OCI-M1 (cell line): ENCODE results near the gene NEK8.

ENCODE experiments used
- DNase-seq: peaks from one replicate; lab custom pipeline; 2025; lab: John Stamatoyannopoulos, UW

The NEK8 gene

DNA sequence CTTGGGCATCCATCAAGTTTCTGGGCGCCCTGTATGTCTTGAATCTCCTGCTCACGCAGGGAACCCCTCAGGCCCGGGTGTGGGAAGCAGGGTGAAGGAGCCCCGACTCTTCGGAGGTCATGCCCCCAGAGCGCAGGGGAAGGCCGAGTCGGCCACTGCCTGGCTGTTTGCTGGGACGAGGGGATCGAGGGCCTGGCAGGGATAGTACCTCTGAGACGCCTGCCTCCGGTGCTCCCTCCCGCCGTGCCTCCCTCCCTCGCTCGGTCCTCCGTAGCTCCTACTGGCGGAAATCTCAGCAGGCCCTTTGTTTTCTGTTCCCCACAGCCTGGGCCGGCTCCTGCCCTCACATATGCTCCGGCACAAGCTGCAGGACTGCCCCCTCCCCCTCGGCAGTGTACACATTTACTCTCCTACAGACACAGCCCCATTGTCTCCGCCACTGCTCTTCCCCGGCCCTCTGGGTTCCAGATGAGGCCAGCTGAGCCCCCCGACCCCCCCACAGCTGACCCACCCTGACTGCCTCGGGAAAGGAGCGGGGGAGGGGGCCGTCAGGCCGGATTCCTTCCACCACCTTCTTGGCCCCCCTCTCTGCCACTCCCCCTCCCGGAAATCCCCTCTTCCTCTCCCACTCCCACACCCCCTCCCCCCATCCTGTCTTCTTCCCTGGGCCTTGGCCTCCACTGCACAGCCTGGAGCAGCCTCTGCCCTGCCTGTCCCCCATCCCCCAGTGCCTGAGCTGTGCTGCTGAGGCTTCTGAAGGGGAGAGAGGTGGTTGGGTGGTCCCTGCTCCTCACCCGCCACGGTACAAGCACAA, 16.6 kb downstream of the NEK8 start:
- DNase-seq: peak; percentile 68

- DNase-seq: no peak
Observed at GRCh38 chr17:28745786-28746411, 17.3 kb downstream of the NEK8 start.

GRCh38 chr17:28746611-28747050, 18.0 kb downstream of the NEK8 start:
- no peak for DNase-seq

- no peak for DNase-seq
Observed at GRCh38 chr17:28747051-28747691, 18.6 kb downstream of the NEK8 start.

DNA sequence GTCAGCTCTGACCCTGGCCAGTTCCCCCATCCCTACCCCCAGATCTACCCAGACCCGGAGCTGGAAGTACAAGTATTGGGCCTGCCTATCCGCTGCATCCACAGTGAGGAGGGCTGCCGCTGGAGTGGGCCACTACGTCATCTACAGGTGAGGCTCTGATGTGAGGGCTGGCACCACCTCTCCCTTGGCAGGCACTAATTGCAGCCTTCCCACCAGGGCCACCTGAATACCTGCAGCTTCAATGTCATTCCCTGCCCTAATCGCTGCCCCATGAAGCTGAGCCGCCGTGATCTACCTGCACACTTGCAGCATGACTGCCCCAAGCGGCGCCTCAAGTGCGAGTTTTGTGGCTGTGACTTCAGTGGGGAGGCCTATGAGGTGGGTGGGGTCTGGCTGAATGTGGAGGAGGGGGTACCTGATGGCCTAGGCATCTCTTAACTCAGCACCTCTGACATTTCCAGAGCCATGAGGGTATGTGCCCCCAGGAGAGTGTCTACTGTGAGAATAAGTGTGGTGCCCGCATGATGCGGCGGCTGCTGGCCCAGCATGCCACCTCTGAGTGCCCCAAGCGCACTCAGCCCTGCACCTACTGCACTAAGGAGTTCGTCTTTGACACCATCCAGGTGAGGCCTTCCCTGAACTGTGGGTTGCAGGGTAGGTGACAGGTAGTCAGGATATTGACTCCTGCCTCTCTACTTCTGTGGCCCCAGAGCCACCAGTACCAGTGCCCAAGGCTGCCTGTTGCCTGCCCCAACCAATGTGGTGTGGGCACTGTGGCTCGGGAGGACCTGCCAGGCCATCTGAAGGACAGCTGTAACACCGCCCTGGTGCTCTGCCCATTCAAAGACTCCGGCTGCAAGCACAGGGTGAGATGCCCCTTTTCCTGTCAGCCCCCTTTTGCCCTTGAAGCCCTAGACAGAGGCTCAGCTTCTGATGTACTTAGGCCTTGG, 19.5 kb downstream of the NEK8 start:
- no peak for DNase-seq

DNA sequence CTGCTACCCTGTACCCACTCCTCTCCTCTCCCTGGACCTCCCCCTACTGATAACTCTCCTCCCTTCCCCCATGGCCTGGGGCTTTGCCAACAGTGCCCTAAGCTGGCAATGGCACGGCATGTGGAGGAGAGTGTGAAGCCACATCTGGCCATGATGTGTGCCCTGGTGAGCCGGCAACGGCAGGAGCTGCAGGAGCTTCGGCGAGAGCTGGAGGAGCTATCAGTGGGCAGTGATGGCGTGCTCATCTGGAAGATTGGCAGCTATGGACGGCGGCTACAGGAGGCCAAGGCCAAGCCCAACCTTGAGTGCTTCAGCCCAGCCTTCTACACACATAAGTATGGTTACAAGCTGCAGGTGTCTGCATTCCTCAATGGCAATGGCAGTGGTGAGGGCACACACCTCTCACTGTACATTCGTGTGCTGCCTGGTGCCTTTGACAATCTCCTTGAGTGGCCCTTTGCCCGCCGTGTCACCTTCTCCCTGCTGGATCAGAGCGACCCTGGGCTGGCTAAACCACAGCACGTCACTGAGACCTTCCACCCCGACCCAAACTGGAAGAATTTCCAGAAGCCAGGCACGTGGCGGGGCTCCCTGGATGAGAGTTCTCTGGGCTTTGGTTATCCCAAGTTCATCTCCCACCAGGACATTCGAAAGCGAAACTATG, 20.4 kb downstream of the NEK8 start:
- no peak for DNase-seq

- no peak for DNase-seq
Observed at GRCh38 chr17:28749516-28750177, 21.1 kb downstream of the NEK8 start.

DNA sequence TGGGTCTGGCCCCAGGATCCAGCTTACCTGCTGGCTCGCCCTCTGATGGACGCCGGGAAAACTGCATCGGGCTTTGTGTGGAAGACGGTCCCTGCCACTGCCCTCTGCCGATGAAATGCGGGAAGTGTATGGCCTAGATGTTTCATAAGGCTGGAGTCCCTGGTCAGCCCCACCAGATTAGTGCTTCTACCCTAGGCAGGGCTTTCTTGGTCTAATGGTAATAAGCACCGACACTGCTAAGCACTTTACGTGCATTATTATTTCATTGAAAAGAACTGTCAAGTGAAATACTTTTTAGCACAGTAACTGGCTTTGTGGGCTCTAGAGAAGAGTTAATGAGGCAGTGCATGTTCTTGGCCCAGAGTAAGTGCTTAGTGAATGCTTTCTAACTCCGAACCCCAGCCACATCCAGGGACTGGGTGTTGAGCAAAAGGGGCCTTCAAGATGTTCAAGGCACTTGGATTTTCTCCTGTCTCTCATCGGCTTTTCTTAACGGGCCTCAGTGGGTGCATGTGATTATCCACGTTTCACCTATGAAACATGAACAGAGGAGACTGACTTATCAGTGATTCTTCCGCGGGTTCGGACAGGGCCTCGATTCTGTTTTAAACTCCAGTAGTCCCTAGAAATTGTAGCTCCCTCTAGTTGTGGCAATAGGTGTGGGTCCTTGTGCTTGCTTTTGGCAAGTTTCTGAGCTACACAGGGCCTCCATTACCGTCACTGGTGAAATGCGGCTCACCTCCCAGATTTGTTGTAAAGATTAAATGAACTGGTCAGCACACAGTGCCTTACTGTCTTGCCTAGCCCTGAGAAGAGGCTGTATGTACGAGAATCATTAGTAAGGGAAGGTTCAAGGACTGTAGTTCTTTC, 21.8 kb downstream of the NEK8 start:
- DNase-seq: peak; percentile 98

DNA sequence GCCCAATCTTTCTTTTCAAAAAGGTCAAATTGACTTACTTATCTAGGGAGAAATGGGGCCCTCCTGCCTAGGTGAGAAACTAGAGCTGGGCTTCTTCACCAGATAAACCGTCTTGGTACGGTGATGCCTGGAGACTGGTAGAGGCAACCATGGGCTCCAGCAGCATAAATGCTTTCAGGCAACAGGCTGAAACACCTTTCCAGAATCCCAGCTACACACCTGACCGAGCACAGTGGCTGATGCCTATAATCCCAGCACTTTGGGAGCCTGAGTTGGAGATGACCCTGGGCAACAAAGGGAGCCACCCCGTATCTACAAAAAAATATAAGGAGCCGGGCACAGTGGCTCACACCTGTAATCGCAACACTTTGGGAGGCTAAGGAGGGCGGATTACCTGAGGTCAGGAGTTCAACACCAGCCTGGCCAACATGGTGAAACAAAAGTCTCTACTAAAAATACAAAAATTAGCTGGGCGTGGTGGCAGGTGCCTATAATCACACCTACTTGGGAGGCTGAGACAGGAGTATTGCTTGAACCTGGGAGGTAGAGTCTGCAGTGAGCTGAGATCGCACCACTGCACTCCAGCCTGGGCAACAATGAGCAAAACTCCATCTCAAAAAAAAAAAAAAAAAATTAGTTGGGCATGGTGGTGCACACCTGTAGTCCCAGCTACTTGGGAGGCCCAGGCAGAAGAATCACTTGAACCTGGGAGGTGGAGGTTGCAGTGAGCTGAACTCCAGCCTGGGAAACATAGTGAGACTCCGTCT, 23.2 kb downstream of the NEK8 start:
- DNase-seq: no peak

DNA sequence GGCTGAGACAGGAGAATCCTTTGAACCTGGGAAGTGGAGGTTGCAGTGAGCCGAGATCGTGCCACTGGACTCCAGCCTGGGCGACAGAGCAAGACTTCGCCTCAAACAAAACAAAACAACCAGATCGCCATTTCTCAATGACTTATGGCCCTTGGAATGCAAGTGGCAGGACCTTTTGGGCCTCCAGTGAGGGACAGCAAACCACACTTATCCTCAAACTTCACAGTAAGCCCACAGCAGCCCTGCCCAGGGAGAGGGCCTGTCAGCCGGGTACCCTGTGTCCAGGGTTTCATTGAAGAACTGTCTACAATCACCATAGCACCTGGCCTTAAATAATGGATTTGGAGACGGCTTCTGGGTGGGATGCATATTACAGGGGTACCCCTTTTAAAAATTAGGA, 26.9 kb downstream of the NEK8 start:
- no peak for DNase-seq

- no peak for DNase-seq
Observed at GRCh38 chr17:28756049-28756804, 27.6 kb downstream of the NEK8 start.

DNA sequence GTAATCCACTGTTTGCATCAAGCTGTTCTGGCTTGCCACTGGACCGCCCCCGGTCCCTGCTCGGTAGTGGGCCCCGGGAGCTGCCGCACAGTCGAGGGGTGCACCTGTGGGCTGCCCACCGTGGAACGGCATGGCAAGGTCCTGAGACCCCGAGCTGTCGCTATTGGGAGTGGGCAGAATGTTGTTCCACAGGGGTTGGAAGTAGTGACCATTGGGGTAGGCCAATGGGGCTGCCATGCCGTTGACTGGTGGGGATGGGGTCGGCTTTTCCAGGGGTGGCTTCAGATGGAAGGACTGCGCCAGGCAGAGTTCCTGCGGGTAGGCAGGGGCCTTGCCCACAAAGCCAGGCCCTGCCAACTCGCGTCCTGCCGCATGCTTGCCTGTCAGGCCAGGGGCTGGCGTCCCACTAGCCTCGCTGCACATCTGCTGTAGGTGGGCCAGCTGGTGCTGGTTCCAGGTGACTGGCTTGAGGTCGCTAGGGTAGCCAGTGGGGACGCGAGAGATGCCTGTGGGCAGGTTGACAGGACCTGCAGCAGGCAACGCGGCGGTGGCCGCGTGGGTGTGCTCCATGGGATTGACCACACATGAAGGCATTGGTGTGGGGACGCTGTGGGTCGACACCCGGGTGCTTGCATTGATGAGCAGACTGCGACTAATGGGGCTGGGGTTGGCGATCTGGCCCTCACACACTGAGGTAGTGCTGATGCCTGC, 30.0 kb downstream of the NEK8 start:
- no peak for DNase-seq

- no peak for DNase-seq
Observed at GRCh38 chr17:28759256-28759865, 30.8 kb downstream of the NEK8 start.

DNA sequence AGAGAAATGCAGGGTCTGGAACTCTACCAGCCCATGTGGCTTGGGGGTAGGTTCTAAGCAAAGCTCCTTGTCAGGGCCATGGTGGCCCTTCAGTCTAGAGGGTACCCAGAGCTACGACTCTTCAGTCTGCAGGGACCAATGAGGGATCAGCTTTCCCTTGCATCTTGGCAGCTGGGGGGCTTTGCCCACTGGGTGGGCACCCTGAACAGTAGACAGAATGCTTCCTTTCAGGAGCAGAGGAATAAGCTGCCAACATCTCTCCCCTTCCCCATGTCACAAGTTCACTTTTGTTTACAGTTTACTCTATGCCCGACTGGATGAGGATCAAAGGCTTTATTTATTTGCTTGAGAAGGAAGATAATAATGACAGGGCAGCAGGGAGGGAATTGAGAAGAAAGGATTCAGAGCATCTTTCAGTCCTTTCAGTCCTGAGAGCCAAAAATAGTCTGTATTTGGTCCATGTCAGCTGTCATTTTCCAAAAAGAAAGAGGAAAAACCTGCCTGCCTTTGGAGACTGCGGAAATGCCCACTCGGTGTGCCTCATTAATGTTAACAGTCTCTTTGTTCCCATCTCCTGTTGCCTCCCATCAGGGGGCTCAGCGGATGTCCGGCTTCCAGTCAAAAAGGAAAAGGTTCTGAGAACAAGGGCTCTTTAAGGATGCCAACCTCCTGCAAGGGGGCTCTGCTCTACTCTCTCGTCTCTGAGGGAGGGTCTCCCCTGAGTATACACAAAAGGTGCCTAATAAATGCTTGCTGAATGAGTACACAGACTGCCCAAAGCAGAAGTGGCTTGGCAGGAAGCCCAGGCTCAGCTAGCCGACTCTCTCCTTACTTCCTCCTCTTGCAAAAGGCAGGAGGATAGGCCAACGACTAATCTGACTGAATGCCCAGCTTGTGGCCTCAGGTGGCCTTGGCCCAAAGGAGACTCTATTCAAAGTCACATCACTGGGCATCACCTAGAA, 32.3 kb downstream of the NEK8 start:
- peak; percentile 80 for DNase-seq

GRCh38 chr17:28763137-28763799, 34.7 kb downstream of the NEK8 start:
- DNase-seq: no peak
